ENCODE measurements around the gene LRRC32.

- no peak for TF ChIP-seq SP1 (IDR thresholded peaks at IDR 0.05)
- no peak for TF ChIP-seq ARNT (IDR thresholded peaks at IDR 0.05)
- no peak for TF ChIP-seq BHLHE40 (IDR thresholded peaks at IDR 0.05; ENCODE audit: borderline replicate concordance)
- TF ChIP-seq NFRKB (IDR thresholded peaks at IDR 0.05), result no peak
- no peak for TF ChIP-seq FOXK2 (IDR thresholded peaks at IDR 0.05)
- TF ChIP-seq ZNF384 (IDR thresholded peaks at IDR 0.05), result no peak
- no peak for TF ChIP-seq SUZ12 (IDR thresholded peaks at IDR 0.05)
- no peak for TF ChIP-seq FOXA1 (IDR thresholded peaks at IDR 0.05)
- TF ChIP-seq HDGF (IDR thresholded peaks at IDR 0.05; ENCODE audit: borderline replicate concordance), result no peak
- TF ChIP-seq TARDBP (IDR thresholded peaks at IDR 0.05), result no peak
These were observed 16.2 kb downstream of the LRRC32 start for GRCh38 chr11:76654298-76654851.

Data from HEK293T (cell line).